ENCODE data around the gene MCTP2.

MCTP2 gene

DNA sequence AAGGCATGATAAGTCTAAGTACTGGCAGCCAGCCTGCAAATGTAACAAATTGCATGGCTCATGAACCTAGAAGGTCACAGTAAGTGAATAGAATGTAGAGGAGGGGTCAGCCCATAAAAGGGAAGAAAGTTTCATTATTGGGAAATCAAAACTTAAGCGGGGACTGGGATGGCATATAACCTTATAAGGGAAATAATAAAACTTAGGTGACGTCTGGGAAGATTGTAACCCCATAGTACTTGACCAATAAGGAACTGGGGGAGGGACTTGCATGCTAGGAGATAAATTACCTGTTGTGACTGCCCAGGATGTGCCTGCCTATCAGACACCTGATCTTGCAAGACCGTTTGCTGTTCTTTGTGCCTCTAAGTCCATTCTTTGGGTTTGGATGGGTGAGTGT is 28.1 kb upstream of the MCTP2 start:
- no peak overlapping the region for H3K14ac ChIP-seq (ENCODE audit: low read length)
- no peaks in the 10 kb centered on the region for H3K27me3 ChIP-seq (ENCODE audit: control insufficient read depth in 3 of 3, insufficient read depth in 3 of 3, low read depth in 1 of 3, low read length in 3 of 3)
- H3K4me3 ChIP-seq (ENCODE audit: low read length in 2 of 2), result no peak overlapping the region
- no peak overlapping the region for H3K18ac ChIP-seq (ENCODE audit: low read length)
- DNase-seq (ENCODE audit: low spot score), result no peak
- no peak overlapping the region for H4K91ac ChIP-seq (ENCODE audit: low read depth, low read length, poor library complexity)
- no peaks in the 10 kb centered on the region for H3K36me3 ChIP-seq (replicated peaks in 1 of 2; ENCODE audit: control insufficient read depth in 2 of 2, insufficient read depth in 2 of 2, low read length in 2 of 2)
- no peak overlapping the region for H3K4me2 ChIP-seq (ENCODE audit: insufficient read depth, low read length, poor library complexity, severe bottlenecking)
- H4K8ac ChIP-seq (ENCODE audit: low read depth, low read length), result no peak overlapping the region
- no peak overlapping the region for H2BK12ac ChIP-seq (ENCODE audit: low read length)
- H2AK5ac ChIP-seq (ENCODE audit: low read depth, low read length), result no peak overlapping the region
- H3K79me1 ChIP-seq (ENCODE audit: low read depth, low read length), result no peaks in the 10 kb centered on the region
- no peak overlapping the region for H3K4ac ChIP-seq (ENCODE audit: low read length)
- H3K9ac ChIP-seq (ENCODE audit: low read depth, low read length, poor library complexity), result no peak overlapping the region
- H2BK15ac ChIP-seq (ENCODE audit: low read length), result no peak overlapping the region
- H3K23ac ChIP-seq (ENCODE audit: low read depth, low read length, poor library complexity), result no peak overlapping the region
- no CpG with 5 or more reads among the region's 3 CpGs for WGBS, 2 donors (ENCODE audit: extremely low coverage in 2 of 2, insufficient read length in 2 of 2, insufficient replicate concordance in 1 of 2)
- no peak overlapping the region for H2AFZ ChIP-seq (ENCODE audit: low read length)
- no peaks in the 10 kb centered on the region for H3K4me1 ChIP-seq (ENCODE audit: control insufficient read depth in 2 of 2, insufficient read depth in 1 of 2, low read depth in 1 of 2, low read length in 2 of 2)
- H3K27ac ChIP-seq (replicated peaks; ENCODE audit: low read length), result no peak overlapping the region
- H3K9me3 ChIP-seq (replicated peaks in 1 of 2; ENCODE audit: control insufficient read depth in 2 of 2, insufficient read depth in 1 of 2, low read depth in 1 of 2, low read length in 2 of 2), result no peaks in the 10 kb centered on the region
- H2BK120ac ChIP-seq (ENCODE audit: low read depth, low read length), result no peak overlapping the region
- H2BK5ac ChIP-seq (ENCODE audit: low read length), result no peak overlapping the region

GRCh38 chr15:94205366-94205765 is 26.0 kb upstream of the MCTP2 start:
- H3K4me2 ChIP-seq (ENCODE audit: insufficient read depth, low read length, poor library complexity, severe bottlenecking), result no peak overlapping the region
- no peak overlapping the region for H2BK5ac ChIP-seq (ENCODE audit: low read length)
- H2BK12ac ChIP-seq (ENCODE audit: low read length), result no peak overlapping the region
- no peaks in the 10 kb centered on the region for H3K9me3 ChIP-seq (replicated peaks in 1 of 2; ENCODE audit: control insufficient read depth in 2 of 2, insufficient read depth in 1 of 2, low read depth in 1 of 2, low read length in 2 of 2)
- H2AFZ ChIP-seq (ENCODE audit: low read length), result no peak overlapping the region
- no peak overlapping the region for H2BK120ac ChIP-seq (ENCODE audit: low read depth, low read length)
- no peak overlapping the region for H3K4me3 ChIP-seq (ENCODE audit: low read length in 2 of 2)
- H3K14ac ChIP-seq (ENCODE audit: low read length), result no peak overlapping the region
- H3K36me3 ChIP-seq (replicated peaks in 1 of 2; ENCODE audit: control insufficient read depth in 2 of 2, insufficient read depth in 2 of 2, low read length in 2 of 2), result no peaks in the 10 kb centered on the region
- H3K79me1 ChIP-seq (ENCODE audit: low read depth, low read length), result no peaks in the 10 kb centered on the region
- H4K91ac ChIP-seq (ENCODE audit: low read depth, low read length, poor library complexity), result no peak overlapping the region
- no peak for DNase-seq (ENCODE audit: low spot score)
- H4K8ac ChIP-seq (ENCODE audit: low read depth, low read length), result no peak overlapping the region
- no peak overlapping the region for H3K27ac ChIP-seq (replicated peaks; ENCODE audit: low read length)
- H2AK5ac ChIP-seq (ENCODE audit: low read depth, low read length), result no peak overlapping the region
- no peak overlapping the region for H2BK15ac ChIP-seq (ENCODE audit: low read length)
- H3K27me3 ChIP-seq (ENCODE audit: control insufficient read depth in 3 of 3, insufficient read depth in 3 of 3, low read depth in 1 of 3, low read length in 3 of 3), result no peaks in the 10 kb centered on the region
- H3K4me1 ChIP-seq (ENCODE audit: control insufficient read depth in 2 of 2, insufficient read depth in 1 of 2, low read depth in 1 of 2, low read length in 2 of 2), result no peaks in the 10 kb centered on the region
- no peak overlapping the region for H3K23ac ChIP-seq (ENCODE audit: low read depth, low read length, poor library complexity)
- H3K18ac ChIP-seq (ENCODE audit: low read length), result no peak overlapping the region
- H3K9ac ChIP-seq (ENCODE audit: low read depth, low read length, poor library complexity), result no peak overlapping the region
- no peak overlapping the region for H3K4ac ChIP-seq (ENCODE audit: low read length)
- no CpG with 5 or more reads among the region's 7 CpGs for WGBS, 2 donors (ENCODE audit: extremely low coverage in 2 of 2, insufficient read length in 2 of 2, insufficient replicate concordance in 1 of 2)

DNA sequence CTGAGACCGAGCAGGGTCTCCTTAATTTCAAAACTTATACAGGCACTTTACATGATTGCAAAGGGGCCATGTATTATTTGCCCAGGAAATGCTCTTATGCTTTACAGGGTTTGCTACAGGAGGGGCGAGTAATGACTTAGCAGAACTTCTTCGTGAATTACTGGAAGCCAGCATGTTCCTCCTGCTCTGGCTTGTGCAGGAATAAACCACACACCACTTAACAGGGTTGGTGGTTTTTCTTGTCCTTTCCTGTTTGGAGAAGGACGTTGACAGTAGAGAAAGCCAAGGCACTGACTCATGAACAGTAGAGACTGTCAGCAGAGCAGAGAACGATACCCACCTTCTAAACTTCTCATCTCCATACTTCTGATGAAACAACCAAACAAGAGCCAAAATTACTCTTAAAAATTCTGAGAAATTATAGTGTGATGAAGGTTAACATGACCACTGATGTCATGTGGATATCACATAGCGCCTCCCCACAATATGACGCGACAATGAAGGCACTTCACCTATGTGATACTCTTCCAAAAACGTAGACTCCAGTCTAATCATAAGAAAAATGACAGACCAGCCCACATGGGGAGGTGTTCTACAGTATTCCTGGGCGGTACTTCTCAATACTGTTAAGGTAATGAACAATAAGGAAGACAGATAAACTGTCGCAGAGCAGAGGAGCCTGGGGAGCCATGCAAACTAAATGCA is 24.7 kb upstream of the MCTP2 start:
- H4K8ac ChIP-seq (ENCODE audit: low read depth, low read length), result no peak overlapping the region
- no peak overlapping the region for H3K4me3 ChIP-seq (ENCODE audit: low read length in 2 of 2)
- no peak overlapping the region for H3K9ac ChIP-seq (ENCODE audit: low read depth, low read length, poor library complexity)
- H3K79me1 ChIP-seq (ENCODE audit: low read depth, low read length), result no peaks in the 10 kb centered on the region
- no peak overlapping the region for H2BK5ac ChIP-seq (ENCODE audit: low read length)
- no peak overlapping the region for H3K14ac ChIP-seq (ENCODE audit: low read length)
- no peaks in the 10 kb centered on the region for H3K27me3 ChIP-seq (ENCODE audit: control insufficient read depth in 3 of 3, insufficient read depth in 3 of 3, low read depth in 1 of 3, low read length in 3 of 3)
- no peak overlapping the region for H3K4me2 ChIP-seq (ENCODE audit: insufficient read depth, low read length, poor library complexity, severe bottlenecking)
- H2BK12ac ChIP-seq (ENCODE audit: low read length), result no peak overlapping the region
- H2AFZ ChIP-seq (ENCODE audit: low read length), result no peak overlapping the region
- no peaks in the 10 kb centered on the region for H3K36me3 ChIP-seq (replicated peaks in 1 of 2; ENCODE audit: control insufficient read depth in 2 of 2, insufficient read depth in 2 of 2, low read length in 2 of 2)
- no peak overlapping the region for H4K91ac ChIP-seq (ENCODE audit: low read depth, low read length, poor library complexity)
- no peak overlapping the region for H2AK5ac ChIP-seq (ENCODE audit: low read depth, low read length)
- DNase-seq (ENCODE audit: low spot score), result no peak
- no CpG with 5 or more reads among the region's 11 CpGs for WGBS, 2 donors (ENCODE audit: extremely low coverage in 2 of 2, insufficient read length in 2 of 2, insufficient replicate concordance in 1 of 2)
- no peak overlapping the region for H2BK15ac ChIP-seq (ENCODE audit: low read length)
- H3K27ac ChIP-seq (replicated peaks; ENCODE audit: low read length), result no peak overlapping the region
- no peaks in the 10 kb centered on the region for H3K4me1 ChIP-seq (ENCODE audit: control insufficient read depth in 2 of 2, insufficient read depth in 1 of 2, low read depth in 1 of 2, low read length in 2 of 2)
- no peaks in the 10 kb centered on the region for H3K9me3 ChIP-seq (replicated peaks in 1 of 2; ENCODE audit: control insufficient read depth in 2 of 2, insufficient read depth in 1 of 2, low read depth in 1 of 2, low read length in 2 of 2)
- H3K23ac ChIP-seq (ENCODE audit: low read depth, low read length, poor library complexity), result no peak overlapping the region
- H2BK120ac ChIP-seq (ENCODE audit: low read depth, low read length), result no peak overlapping the region
- H3K4ac ChIP-seq (ENCODE audit: low read length), result no peak overlapping the region
- H3K18ac ChIP-seq (ENCODE audit: low read length), result no peak overlapping the region

DNA sequence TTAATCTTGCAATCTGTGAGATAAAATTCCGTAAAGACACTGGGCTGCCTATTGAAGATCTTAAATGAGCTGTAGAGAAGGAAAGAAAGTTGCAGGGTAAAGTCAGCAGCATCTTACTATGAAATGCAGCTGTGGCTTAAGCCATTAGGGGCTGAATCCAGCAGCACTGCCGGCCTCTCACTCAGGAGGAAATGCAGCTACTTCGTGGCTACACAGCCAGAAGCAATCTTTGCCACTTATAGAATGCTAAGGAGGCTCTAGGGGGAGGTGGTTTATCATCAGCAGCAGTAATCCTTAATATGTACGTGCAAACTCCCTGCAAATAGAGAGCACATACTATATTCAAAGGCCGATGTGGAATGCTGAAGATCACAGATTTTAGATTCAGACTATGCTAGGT is 19.1 kb upstream of the MCTP2 start:
- H4K91ac ChIP-seq (ENCODE audit: low read depth, low read length, poor library complexity), result no peak overlapping the region
- H2AFZ ChIP-seq (ENCODE audit: low read length), result no peak overlapping the region
- H3K9me3 ChIP-seq (replicated peaks in 1 of 2; ENCODE audit: control insufficient read depth in 2 of 2, insufficient read depth in 1 of 2, low read depth in 1 of 2, low read length in 2 of 2), result no peaks in the 10 kb centered on the region
- no peak overlapping the region for H2AK5ac ChIP-seq (ENCODE audit: low read depth, low read length)
- H3K23ac ChIP-seq (ENCODE audit: low read depth, low read length, poor library complexity), result no peak overlapping the region
- H3K14ac ChIP-seq (ENCODE audit: low read length), result no peak overlapping the region
- no peak overlapping the region for H3K27ac ChIP-seq (replicated peaks; ENCODE audit: low read length)
- H3K36me3 ChIP-seq (replicated peaks in 1 of 2; ENCODE audit: control insufficient read depth in 2 of 2, insufficient read depth in 2 of 2, low read length in 2 of 2), result no peaks in the 10 kb centered on the region
- no peak overlapping the region for H3K4me3 ChIP-seq (ENCODE audit: low read length in 2 of 2)
- H3K18ac ChIP-seq (ENCODE audit: low read length), result no peak overlapping the region
- H2BK5ac ChIP-seq (ENCODE audit: low read length), result no peak overlapping the region
- WGBS, 2 donors (ENCODE audit: extremely low coverage in 2 of 2, insufficient read length in 2 of 2, insufficient replicate concordance in 1 of 2), result no CpG with 5 or more reads among the region's 5 CpGs
- H2BK12ac ChIP-seq (ENCODE audit: low read length), result no peak overlapping the region
- no peak overlapping the region for H3K4ac ChIP-seq (ENCODE audit: low read length)
- no peak overlapping the region for H2BK120ac ChIP-seq (ENCODE audit: low read depth, low read length)
- H4K8ac ChIP-seq (ENCODE audit: low read depth, low read length), result no peak overlapping the region
- H2BK15ac ChIP-seq (ENCODE audit: low read length), result no peak overlapping the region
- no peaks in the 10 kb centered on the region for H3K4me1 ChIP-seq (ENCODE audit: control insufficient read depth in 2 of 2, insufficient read depth in 1 of 2, low read depth in 1 of 2, low read length in 2 of 2)
- DNase-seq (ENCODE audit: low spot score), result no peak
- H3K27me3 ChIP-seq (ENCODE audit: control insufficient read depth in 3 of 3, insufficient read depth in 3 of 3, low read depth in 1 of 3, low read length in 3 of 3), result no peaks in the 10 kb centered on the region
- H3K4me2 ChIP-seq (ENCODE audit: insufficient read depth, low read length, poor library complexity, severe bottlenecking), result no peak overlapping the region
- H3K9ac ChIP-seq (ENCODE audit: low read depth, low read length, poor library complexity), result no peak overlapping the region
- H3K79me1 ChIP-seq (ENCODE audit: low read depth, low read length), result no peaks in the 10 kb centered on the region
